Measurements from ENCODE around the gene EPB41.
"Not testable (repeated sequence)": the region's sequence is repeated elsewhere in the genome, so short reads cannot be mapped to it uniquely, and the experiment has no call there.

The EPB41 gene

DNA sequence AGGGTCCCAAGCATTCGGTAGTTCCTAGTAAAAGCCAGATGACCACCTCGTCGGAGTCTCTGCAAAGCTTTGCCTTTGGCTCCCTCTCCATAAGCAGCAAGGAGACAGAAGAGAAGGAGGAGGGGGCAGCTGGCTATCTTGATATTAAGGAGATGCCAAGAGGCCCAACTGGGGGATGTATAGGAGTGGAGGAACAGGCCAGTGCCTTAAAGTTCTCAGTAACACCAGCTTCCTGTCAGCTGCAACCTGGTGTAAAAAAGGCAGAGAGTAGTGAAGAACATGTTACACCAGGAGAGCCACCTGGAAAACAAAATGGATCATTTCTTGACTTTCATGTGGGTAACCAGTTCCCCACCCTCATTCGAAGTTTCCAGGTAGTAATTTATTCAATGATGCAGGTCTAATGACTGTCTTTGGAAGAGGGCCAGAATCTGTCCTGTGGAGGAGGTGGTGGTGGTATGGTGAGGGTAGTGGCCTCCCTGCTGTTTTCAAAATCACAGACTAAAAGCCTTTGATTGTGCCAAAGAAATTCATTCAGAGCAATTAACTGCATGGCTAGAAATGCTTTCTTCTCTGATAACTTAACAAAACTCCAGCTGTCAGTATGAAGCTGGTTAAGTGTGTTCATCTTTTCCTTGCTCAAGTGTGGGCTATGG, 182.0 kb downstream of the EPB41 start:
- H3K4me3 ChIP-seq (ENCODE audit: low read depth, low read length) = no peak overlapping the region
- no peak for DNase-seq (ENCODE audit: low read depth)
- no peak for TF ChIP-seq MYC (IDR thresholded peaks at IDR 0.05; ENCODE audit: low read depth, low read length)
- TF ChIP-seq, protein P1, sequence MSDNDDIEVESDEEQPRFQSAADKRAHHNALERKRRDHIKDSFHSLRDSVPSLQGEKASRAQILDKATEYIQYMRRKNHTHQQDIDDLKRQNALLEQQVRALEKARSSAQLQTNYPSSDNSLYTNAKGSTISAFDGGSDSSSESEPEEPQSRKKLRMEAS (IDR thresholded peaks at IDR 0.05; ENCODE audit: low read depth, low read length) = no peak
- no peak for TF ChIP-seq POLR2A (IDR thresholded peaks at IDR 0.05; ENCODE audit: extremely low read depth, insufficient read length)
- TF ChIP-seq, protein P2, sequence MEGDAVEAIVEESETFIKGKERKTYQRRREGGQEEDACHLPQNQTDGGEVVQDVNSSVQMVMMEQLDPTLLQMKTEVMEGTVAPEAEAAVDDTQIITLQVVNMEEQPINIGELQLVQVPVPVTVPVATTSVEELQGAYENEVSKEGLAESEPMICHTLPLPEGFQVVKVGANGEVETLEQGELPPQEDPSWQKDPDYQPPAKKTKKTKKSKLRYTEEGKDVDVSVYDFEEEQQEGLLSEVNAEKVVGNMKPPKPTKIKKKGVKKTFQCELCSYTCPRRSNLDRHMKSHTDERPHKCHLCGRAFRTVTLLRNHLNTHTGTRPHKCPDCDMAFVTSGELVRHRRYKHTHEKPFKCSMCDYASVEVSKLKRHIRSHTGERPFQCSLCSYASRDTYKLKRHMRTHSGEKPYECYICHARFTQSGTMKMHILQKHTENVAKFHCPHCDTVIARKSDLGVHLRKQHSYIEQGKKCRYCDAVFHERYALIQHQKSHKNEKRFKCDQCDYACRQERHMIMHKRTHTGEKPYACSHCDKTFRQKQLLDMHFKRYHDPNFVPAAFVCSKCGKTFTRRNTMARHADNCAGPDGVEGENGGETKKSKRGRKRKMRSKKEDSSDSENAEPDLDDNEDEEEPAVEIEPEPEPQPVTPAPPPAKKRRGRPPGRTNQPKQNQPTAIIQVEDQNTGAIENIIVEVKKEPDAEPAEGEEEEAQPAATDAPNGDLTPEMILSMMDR (IDR thresholded peaks at IDR 0.05; ENCODE audit: low read depth, low read length) = no peak

DNA sequence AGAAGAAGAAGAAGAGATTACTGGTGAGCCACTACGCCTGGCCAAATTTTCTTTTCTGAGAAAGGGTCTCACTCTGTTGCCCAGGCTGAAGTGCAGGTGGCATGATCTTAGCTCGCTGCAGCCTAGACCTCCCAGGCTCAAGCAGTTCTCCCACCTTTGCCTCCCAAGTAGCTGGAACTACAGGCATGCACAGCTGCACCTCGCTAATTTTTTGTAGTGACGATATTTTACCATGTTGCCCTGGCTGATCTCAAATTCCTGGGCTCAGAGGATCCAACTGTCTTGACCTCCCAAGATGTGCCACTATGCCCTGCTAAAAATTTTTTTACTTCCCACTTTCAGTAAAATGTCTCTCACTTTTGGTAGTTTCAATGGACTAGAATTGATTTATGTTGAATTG, 184.9 kb downstream of the EPB41 start:
- no peak for DNase-seq (ENCODE audit: low read depth)
- H3K4me3 ChIP-seq (ENCODE audit: low read depth, low read length) = no peak overlapping the region
- TF ChIP-seq, protein P2 (IDR thresholded peaks at IDR 0.05; ENCODE audit: low read depth, low read length) = no peak
- TF ChIP-seq, protein P1 (IDR thresholded peaks at IDR 0.05; ENCODE audit: low read depth, low read length) = no peak

DNA sequence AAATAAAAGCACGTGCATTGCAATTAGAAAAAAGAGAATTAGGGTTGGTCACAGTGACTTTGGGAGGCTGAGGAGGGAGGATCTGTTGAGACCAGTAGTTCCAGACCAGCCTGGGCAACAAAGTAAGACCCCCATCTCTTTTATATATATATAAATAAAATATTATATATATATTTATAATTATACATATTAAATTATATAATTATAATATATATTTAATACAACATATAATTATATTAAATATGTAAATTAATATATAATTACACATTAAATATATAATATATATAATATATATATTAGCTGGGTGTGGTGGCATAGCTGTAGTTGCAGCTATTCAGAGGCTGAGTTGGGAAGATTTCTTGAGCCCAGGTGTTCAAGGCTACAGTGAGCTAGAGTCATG, 186.1 kb downstream of the EPB41 start:
- no peak for TF ChIP-seq POLR2A (IDR thresholded peaks at IDR 0.05; ENCODE audit: extremely low read depth, insufficient read length)
- TF ChIP-seq MYC (IDR thresholded peaks at IDR 0.05; ENCODE audit: low read depth, low read length) = no peak
- TF ChIP-seq, protein P2 (IDR thresholded peaks at IDR 0.05; ENCODE audit: low read depth, low read length) = no peak
- TF ChIP-seq, protein P1 (IDR thresholded peaks at IDR 0.05; ENCODE audit: low read depth, low read length) = no peak
- DNase-seq (ENCODE audit: low read depth) = no peak
- no peak overlapping the region for H3K4me3 ChIP-seq (ENCODE audit: low read depth, low read length)

DNA sequence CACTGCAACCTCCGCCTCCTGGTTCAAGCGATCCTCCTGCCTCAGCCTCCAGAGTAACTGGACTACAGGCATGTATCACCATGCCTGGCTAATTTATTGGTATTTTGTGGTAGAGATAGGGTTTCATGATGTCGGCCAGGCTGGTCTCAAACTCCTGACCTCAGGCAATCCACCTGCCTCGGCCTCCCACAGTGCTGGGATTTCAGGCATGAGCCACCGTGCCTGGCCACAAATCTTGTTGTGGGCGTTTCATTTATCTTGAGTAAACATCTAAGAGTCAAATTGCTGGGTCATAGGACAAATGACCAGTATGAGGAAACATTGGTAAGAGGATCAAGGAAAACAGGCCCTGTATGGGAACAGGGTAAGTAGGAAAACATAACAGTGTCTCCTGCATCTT, 191.5 kb downstream of the EPB41 start:
- DNase-seq (ENCODE audit: low read depth) = no peak
- H3K4me3 ChIP-seq (ENCODE audit: low read depth, low read length) = no peak overlapping the region
- TF ChIP-seq, protein P2 (IDR thresholded peaks at IDR 0.05; ENCODE audit: low read depth, low read length) = no peak
- TF ChIP-seq, protein P1 (IDR thresholded peaks at IDR 0.05; ENCODE audit: low read depth, low read length) = no peak
- no peak for TF ChIP-seq POLR2A (IDR thresholded peaks at IDR 0.05; ENCODE audit: extremely low read depth, insufficient read length)
- TF ChIP-seq MYC (IDR thresholded peaks at IDR 0.05; ENCODE audit: low read depth, low read length) = no peak

DNA sequence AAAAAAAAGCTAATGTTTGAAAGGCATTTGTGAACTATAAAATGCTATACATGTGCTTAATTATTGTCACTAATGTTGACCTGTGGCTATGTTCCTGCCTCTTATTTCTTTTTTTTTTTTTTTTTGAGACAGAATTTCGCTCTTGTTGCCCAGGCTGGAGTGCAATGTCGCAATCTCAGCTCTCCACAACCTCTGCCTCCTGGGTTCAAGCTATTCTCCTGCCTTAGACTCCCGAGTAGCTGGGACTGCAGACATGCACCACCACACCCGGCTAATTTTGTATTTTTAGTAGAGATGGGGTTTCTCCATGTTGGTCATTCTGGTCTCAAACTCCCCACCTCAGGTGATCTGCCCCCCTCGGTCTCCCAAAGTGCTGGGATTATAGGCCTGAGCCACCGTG, 193.7 kb downstream of the EPB41 start:
- H3K4me3 ChIP-seq (ENCODE audit: low read depth, low read length); DNase-seq (ENCODE audit: low read depth): not testable (repeated sequence)

DNA sequence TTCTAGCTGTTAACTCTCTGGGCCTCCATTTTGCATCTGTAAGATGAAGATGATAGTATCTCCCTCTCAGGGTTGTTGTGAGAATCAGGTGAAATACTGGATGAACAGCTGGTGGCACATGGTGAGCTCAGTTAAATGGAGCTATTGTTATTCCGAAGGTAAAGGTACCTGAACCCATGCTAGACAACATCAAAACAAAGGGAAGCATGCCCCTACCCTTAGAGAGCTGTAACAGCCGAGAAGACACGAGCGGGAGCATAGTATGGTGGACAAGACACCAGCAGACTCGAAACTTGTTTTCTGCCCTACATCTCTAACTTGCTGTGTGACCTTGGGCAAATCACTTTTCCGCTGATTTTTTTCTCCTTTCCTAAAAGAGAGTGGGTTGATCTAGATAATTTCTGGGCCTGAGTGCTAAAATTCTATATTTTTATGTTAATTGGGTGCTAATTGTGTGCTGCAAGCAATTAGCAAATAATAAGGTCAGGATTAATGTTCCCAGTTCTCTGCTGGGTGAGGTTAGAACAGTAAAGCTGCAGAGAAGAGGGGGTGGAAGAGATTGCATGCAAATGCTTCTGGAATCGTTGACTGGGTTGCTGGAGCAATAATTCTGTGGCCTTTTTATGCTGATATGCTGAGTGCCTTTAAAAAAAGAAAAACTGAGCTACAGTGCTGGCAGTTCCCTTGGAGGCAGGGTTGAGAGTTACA, 198.5 kb downstream of the EPB41 start:
- no peak for DNase-seq (ENCODE audit: low read depth)
- no peak overlapping the region for H3K4me3 ChIP-seq (ENCODE audit: low read depth, low read length)
- TF ChIP-seq, protein P1 (IDR thresholded peaks at IDR 0.05; ENCODE audit: low read depth, low read length) = no peak
- TF ChIP-seq MYC (IDR thresholded peaks at IDR 0.05; ENCODE audit: low read depth, low read length) (no peak), POLR2A (IDR thresholded peaks at IDR 0.05; ENCODE audit: extremely low read depth, insufficient read length) (no peak)
- TF ChIP-seq, protein P2 (IDR thresholded peaks at IDR 0.05; ENCODE audit: low read depth, low read length) = no peak
